NCI-H128 (cell line): Measurements from ENCODE around the gene SBSN.

ENCODE experiments used
- DNase-seq: peaks from one replicate; lab custom pipeline; 2025; ENCODE audit not compliant: unreplicated experiment; lab: John Stamatoyannopoulos, UW

SBSN gene

DNA sequence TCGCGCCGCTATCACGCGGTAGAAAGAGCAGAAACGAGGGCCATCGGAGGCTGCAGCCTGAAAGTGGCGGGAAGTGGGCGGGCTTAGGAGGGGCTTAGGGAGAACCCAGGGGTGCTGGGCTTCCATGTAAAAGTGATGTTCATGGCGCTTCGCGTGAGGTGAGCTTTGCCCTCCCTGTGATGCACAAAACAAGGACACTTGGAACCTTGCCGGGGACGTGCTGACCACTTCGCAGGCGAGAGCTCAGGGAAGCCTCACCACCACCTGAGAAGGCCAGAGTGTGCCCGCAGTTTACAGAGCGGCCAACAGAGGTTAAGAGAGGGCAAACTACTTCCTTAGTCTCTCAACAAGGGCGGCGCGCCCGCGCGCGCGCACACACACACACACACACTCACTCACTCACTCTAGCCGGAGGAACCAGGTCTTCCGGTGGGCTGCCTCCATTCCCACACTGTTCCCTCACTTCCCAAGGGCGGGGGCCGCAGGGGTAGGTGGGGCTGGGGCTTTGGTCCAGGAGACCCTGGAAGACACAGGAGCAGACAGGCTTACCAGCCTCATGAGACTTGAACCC lies 5.8 kb upstream of the SBSN start:
- DNase-seq: no peak

DNA sequence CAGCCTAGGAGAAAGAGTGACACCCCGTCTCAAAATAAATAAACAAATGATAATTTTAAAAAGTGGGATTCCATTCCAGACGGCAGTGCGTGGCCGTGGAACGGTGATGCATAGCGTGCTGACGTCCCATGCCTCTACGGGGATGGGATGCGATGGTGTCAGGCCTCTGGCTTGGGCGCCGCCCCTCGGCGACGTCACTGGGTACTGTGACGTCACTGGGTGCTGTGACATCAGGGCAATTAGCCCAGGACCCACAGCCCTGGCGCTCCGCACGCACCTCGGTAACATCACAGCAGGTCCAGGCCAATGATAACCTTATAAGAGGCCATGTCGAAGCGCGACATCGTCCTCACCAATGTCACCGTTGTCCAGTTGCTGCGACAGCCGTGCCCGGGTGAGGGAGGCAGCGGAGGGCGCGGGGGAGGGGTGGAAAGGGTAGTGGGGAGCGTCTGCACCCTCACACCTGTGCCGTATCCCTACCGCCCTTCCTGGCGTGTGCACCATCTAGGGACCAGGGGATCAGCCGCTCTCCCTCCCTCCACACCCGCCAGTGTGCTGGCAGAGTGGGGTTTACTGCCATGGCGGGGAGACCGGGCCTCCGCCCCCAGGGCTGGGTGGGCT lies 5.2 kb upstream of the SBSN start, which contains the start of gene GAPDHS:
TSS of gene GAPDHS (plus strand) at position 256 of the 621 bp plus-strand sequence. CDS start at position 328, 72 bp downstream.
- DNase-seq: no peak

DNA sequence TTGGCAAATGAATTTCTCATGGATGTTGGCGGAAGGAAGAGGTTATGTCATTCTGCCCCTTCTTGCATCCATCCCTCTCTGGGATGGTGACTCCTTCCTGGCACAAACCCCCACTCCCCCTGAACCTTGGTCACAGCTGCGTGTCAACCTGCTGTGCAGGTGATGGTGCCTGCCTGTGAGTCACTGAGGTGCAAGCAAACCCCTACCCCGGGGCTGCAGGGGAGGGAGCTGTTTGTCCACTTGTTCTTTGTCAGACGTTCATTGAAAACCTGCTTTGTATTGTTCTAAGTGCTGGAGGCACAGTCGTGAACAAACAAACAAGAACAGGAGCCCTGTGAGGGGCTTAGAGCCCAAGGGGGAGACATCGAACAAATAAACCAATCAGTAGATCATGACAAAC lies 3.2 kb upstream of the SBSN start:
- DNase-seq: no peak

DNA sequence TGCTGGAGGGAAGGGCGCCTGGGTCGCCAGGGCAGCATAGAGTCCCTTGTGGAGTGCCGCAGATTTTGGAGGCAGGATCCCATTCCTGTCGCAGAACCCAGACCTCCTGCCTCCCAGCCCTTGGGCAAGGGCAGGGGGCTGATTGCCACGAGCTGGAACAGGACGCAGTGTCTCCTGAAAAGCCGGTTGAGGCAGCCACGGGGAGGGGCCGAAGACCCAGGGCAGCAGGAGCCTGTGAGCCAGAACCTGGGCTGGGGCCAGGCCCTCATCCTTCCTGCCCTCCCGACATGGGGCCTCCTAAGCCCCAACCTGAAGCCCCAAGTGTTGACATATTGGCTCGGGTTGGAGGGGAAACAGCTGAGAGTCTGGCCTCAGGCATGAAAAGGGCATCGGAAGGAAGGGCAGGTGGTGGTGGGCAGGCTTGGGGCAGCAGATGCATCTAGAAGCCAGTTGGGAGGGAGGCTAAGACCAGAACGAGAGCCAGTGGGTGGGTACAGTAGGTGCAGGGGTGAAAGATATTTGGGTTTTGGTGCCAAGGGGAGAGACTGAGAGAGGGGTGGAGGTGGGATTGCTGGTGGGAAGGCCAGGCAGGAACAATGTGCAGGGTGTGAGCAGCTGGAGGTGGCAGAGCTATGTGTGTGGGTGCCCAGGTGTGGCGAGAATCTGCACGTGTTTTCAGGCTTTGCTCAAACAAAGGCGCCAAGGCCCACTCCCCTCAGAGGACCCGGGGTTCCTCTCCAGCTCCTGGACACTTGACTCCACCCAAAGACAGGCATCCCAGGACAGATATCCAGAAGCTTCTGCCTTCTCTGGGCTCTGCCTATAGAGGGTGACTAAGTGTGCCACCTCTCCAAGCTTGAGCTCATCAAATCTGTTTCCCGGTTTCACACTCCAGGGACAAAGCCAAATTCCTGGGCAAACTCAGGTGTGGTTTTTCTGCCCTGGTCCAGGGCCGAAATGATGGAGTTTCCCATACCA lies 1.4 kb upstream of the SBSN start:
- DNase-seq: no peak

DNA sequence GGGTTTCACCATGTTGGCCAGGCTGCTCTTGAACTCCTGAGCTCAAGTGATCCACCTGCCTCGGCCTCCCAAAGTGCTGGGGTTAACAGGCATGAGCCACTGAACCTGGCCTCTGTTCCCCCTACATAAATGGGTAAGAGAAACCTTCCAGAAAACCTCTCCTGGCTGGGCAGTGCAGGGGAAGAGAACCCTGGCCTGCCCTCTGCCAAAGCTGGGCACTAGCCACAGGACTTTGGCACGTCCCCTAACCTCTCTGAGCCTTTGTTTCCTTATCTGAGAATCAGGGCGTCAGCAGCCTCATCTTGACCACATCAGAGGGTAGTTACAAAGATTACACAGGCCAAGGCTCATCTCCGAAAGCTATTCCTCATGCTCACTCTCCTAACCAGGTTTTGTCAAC lies 2.2 kb downstream of the SBSN start:
- no peak for DNase-seq

DNA sequence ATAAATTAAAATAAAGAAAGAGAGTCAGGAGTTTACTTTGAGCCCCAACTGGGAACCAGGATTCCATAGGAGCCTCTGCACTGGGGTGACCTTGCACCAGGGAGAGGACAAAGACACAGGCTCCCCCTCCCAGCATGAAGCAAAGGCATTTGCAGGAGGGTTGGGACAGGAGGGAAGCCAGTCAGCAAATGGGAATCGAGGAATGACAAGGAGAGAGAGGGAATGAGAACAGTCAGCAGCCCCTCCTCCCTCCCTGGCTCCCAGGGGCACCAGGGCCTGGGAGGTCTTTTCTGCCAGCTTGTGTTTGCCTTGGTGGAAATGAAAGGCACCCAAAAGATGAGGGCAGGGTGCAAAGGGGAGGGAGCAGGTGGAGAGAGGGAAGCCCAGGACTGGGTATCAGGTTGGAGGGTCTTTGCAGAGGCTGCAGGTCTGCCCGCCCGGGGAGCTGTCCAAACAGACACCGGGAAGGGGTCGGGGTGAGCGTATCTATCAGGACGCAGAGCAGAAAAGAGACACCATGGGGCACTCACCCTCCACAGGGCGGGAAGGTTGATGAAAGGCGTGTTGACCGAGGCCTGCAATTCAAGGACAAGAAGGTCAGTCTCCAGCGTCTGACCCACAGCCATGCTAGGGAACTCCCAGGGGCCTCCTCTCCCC lies 3.8 kb downstream of the SBSN start:
- DNase-seq: no peak

DNA sequence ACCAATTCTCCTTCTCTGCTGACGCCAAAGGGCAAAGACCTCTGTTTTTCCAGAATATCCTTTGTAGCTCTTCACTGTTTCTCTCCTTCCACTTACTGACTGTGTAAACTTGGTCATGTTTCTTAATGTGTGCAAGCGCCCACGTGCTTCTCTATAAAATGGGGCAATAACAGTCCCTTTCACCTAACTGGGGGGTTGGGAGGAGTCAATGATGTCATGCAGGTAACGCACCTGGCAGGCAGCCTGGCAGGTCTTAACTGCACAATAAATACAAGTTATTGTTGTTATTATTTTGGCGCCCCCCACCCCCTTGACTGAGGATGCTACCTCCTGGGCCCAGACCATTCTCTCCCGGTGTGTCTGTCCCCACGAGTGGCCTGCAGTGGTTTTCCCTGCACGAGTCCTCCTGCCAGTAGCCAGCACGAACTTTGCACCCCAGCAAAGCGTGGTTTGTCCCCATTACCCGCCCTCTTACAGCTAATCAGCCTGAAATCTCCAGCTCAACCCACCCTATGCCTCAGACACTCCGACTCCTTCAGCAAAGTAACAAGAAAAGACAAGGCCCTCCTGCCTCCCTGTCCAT lies 5.3 kb downstream of the SBSN start:
- DNase-seq: no peak

DNA sequence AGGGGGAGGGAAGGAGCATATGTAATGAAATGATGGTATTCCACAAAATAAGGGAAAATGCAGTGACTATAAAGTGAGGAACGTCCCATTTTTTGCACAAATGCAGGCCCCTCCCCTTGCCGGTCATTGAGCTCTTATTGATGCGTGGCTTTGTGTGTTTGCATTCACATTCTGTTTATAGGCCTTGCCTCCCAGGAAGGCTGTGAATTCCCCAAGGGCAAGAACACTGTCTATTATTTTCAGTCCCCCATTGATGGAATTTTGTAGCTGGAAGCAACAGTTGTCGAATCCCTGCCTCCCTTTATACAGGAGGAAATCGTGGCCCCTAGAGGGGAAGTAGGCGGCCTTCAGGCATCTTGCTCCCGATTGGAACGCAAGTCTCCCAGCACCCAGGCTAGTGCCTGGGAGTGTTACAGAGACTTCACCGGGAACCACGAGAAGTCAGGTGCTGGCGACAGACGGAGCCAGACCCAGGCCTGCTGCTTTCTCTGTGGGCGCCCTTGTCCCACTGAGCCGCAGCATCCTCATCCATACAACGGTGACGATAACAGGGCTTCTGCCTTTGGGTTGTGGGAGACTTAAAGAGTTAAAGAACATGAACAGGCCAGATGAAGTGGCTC lies 6.9 kb downstream of the SBSN start:
- no peak for DNase-seq

DNA sequence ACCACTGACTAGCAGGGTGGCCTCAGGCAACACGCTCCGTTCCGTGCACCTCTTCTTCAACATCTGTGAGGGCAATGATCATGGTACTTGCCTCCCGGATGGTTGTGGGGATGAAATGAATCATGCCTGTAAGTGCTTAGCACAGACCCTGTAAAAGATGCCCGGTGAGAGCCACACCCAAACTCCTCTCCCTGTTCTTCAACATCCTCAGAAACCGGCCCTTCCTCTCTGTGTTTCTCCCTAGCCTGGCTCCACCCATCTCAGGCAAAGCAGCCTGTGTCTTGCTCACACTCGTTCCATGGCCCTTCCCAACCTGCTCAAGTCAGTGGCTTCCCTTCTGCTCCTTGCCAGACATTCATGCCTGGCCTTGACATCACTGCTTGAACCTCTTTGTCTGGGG lies 8.8 kb downstream of the SBSN start:
- DNase-seq: no peak

DNA sequence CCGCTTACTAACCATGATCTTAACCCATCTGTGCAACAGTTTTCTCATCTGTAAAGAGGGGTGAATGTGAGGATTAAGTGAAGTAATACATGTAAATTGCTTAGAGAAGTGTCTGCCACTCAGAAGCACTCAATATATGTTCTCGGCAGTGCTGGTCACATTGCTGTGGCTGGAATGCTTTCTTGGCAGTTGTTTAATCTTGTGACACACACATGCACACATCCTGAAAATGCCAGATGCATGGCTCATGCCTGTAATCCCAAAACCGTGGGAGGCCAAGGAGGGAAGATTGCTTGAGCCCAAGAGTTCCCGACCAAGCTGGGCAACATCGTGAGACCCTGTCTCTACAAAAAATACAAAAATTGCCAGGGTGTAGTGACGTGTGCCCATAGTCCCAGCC lies 9.8 kb downstream of the SBSN start:
- no peak for DNase-seq

DNA sequence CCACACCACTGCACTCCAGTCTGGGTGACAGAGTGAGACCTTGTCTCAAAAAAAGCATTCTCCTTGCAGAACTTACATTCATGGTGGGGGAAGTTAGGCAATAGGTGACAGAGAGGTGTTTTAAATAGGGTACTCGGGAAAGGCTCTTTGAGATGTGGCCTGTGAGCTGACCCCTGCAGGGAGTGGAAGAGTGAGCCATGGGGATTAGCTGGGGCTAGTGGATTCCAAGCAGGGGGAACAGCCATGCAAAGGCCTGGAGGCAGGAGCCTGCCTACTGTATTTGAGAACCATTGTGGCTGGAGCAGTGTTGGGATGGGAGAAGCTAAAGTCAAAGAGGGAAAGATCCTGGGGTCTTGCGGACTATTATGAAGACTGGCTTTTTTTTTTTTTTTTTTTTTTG lies 10.8 kb downstream of the SBSN start:
- DNase-seq: no peak

DNA sequence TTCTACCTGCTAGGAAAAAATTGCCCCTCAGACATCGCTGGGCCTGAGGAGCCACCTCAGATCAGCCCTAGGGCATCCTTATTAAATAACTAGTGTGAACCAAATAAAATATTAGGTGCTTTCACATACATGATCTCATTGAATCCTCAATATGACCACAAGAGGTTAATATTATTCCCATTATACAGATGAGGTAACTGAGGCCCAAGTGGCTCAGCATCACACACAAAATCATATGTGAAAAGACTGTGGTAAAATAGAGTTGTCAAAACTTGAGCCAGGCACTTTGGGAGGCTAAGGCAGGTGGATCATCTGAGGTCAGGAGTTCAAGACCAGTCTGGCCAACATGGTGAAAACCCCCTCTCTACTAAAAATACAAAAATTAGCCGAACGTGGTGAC lies 11.8 kb downstream of the SBSN start:
- no peak for DNase-seq

DNA sequence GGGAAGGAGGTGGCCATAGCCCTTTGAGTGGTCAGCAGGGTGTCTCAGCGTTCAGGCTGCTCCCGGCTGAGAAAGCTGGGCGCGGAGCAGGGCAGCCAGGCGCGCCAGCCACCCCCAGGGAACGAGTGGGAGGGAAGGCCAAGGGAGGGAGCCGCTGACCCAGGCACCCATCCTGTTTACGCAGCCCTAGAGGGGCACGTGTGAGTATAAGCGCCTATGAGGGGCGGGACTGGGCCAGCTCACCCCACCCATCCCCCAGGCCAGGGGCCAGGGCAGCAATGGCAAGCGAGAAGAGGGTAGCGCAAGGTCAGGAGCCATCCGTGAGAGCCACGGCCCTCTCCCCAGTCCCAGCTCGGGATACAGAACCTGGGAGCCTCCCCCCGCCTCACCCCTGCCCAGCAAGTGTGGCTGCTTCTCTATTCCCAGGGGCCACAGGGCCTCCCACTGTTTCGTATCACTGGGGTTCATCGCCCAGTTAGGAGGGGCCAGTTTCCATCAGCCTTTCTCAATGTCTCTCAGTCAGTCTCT lies 13.8 kb downstream of the SBSN start:
- no peak for DNase-seq

DNA sequence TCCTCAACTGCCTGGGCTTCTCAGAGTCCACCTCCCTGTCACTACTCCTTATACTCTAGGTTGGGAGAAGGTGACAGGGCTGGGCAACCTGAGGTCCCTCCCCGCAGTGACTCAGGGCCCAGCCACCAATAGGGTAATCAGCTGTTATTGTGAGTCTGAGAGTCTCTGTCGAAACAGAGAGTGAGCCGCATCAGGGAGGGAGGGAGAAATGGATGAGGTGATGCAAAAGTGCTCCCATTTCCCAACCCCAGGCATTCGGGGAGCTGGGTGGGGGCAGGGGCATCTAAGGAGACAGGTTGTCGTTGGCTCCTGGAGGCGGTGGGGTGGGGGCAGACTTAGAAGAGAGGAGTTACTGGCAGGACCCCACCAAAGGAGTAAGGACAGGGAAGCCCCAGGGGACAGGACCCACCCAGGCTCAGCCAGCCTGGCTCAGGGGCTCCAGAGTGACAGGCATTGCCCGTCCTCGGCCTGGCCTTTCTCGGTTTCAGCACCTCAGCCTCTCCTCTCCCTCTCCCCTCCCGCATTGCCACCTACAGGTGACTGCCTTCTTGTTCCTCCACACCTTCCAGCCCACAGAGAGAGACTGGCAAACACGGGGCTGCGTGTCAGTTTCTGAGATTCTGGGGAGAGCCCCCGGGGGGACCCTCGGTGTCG lies 14.4 kb downstream of the SBSN start, which contains the start of gene DMKN:
TSS of gene DMKN (minus strand) at position 22 of the 654 bp plus-strand sequence. CDS start 174 bp downstream, outside the sequence.
- no peak for DNase-seq

DNA sequence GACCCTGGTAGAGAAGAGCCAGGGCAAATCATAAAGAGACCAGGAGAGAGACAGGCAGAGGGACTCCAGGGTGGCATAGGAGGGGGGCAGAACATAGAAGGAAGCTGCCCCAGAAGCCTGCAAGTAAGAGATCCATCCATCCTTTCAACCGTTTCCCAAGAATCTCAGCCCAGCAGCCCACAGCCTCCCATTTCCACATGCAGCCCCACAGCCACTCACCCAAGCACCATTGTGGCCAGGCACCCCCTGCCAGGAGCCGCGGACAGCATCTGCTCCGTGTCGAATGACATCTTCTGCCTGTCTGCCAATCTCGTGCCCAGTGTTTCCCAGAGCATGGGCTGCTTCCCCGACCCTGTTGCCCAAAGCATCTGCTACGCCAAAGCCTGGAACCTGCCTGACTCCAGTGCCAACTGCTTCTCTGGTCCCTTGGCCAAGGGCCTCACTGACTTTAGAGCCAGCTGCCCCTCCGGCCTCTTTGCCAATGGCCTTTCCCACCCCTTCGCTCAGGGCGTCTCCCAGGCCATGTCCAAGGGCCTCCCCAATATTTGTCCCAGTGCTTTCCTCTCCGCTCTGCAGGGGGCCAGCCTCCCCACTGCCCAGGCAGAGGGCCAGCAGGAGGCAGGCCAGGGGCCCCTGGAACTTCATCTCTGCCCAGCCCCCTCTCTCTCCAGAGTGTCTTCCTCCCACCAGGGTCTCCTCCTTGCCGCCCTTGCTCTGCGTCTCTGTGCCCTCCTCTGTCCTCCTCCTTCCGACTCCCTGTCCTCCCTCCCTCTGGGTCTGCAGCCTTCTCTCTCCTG lies 15.1 kb downstream of the SBSN start:
- no peak for DNase-seq

DNA sequence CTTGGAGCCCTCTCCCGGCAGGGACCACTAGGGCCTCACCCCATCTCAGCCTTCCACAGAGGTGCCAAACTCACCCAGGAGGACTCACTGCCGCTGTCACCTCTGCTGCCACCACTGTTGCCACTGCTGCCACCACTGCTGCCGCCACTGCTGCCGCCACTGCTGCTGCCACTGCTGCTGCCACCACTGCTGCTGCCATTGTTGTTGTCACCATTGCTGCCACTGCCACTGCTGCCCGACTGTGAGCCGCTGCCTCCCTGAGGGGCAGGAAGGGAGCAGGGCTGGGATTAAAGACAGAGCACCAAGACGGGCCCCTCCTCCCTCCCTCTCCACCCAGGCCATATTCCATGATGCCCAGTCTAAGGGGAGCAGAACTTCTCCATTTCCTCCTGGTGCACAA lies 16.8 kb downstream of the SBSN start:
- DNase-seq: no peak

DNA sequence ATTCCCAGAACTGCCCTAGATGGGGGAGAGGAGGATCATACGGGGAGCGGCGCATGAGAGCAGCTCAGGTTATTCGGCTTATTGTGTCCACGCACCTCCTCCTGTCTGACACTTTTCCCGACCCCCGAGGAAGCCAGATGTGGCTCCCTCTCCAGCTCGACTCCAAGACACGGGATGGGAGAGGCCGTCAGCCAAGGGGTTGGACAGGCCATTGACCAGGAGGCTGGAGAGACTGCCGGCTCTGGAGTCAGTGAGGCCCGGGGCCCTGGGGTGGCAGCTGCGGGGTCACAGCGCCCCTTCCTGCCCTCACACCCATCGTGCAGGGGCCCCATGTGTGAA lies 17.5 kb downstream of the SBSN start:
- DNase-seq: no peak

DNA sequence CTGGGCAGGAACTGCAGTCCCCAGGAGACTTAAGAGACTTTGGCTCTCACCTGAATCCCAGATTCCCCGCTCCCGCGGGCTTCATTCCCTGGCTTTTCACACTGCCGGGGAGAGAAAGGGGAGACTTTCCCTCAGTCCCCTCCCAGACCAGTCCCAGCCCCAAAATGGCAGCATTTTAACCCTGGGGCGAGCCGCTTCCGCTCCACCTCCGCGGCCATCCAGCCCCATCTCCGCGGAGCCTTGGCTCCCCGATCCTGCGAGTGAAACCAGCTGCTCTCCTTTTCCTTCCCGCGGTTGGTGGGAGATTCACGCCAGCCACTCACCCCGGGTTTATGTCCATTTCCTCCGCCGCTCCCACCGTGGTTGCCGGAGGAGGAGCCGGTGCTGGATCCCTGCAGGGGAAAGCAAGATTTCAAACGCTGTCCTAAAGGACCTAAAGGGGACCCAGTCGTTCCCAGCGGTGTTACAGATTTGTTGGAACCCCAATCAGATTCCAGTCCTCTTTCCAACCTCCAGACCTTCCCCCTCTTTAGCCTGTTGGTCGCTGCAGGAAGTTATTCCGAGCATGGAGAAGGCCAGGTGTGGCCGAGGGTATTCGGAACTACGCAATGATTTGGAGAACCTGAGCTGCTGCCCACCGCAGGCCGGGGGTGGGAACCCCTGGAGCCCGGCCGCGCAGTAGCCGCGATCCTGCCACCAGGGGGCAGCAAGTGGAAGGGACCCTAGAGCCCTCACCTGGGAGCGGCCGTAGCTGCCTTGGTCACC lies 18.1 kb downstream of the SBSN start:
- DNase-seq: peak; percentile 27
